HG03432 (cell line): ENCODE results near the gene NPAS3.

Source experiments
- ATAC-seq: cut with Tn5 transposase; IDR thresholded peaks from one replicate; pipeline ENCODE4 v1.9.1; 2021; ENCODE audit warnings: mild to moderate bottlenecking, moderate library complexity; ENCODE audit not compliant: unreplicated experiment

NPAS3 gene

GRCh38 chr14:33315217-33315616 lies 376.5 kb downstream of the NPAS3 start:
- no peak for ATAC-seq

GRCh38 chr14:33315721-33316120 lies 377.0 kb downstream of the NPAS3 start:
- ATAC-seq: no peak

- ATAC-seq: no peak
These were observed 379.0 kb downstream of the NPAS3 start for GRCh38 chr14:33317675-33318074.

- ATAC-seq: no peak
These were observed 385.3 kb downstream of the NPAS3 start for GRCh38 chr14:33323979-33324378.

GRCh38 chr14:33331176-33331949 lies 392.7 kb downstream of the NPAS3 start:
- ATAC-seq: no peak

GRCh38 chr14:33332497-33332896 lies 393.8 kb downstream of the NPAS3 start:
- no peak for ATAC-seq

GRCh38 chr14:33335366-33335765 lies 396.7 kb downstream of the NPAS3 start:
- ATAC-seq: no peak

GRCh38 chr14:33342299-33342974 lies 403.8 kb downstream of the NPAS3 start:
- ATAC-seq: no peak

- ATAC-seq: no peak
These were observed 404.3 kb downstream of the NPAS3 start for GRCh38 chr14:33343016-33343415.

GRCh38 chr14:33347796-33348195 lies 409.1 kb downstream of the NPAS3 start:
- ATAC-seq: no peak

GRCh38 chr14:33348510-33348909 lies 409.8 kb downstream of the NPAS3 start:
- no peak for ATAC-seq

GRCh38 chr14:33349871-33350270 lies 411.2 kb downstream of the NPAS3 start:
- ATAC-seq: no peak

- ATAC-seq: no peak
These were observed 411.8 kb downstream of the NPAS3 start for GRCh38 chr14:33350366-33350990.

- no peak for ATAC-seq
These were observed 414.1 kb downstream of the NPAS3 start for GRCh38 chr14:33352821-33353220.

- no peak for ATAC-seq
These were observed 417.5 kb downstream of the NPAS3 start for GRCh38 chr14:33356181-33356580.

- ATAC-seq: no peak
These were observed 418.7 kb downstream of the NPAS3 start for GRCh38 chr14:33357225-33358010.

- ATAC-seq: no peak
These were observed 420.7 kb downstream of the NPAS3 start for GRCh38 chr14:33359288-33359881.

- no peak for ATAC-seq
These were observed 424.3 kb downstream of the NPAS3 start for GRCh38 chr14:33362934-33363333.

GRCh38 chr14:33363682-33364081 lies 425.0 kb downstream of the NPAS3 start:
- no peak for ATAC-seq

- ATAC-seq: no peak
These were observed 425.8 kb downstream of the NPAS3 start for GRCh38 chr14:33364466-33364865.

- ATAC-seq: no peak
These were observed 430.4 kb downstream of the NPAS3 start for GRCh38 chr14:33369041-33369440.
